ENCODE measurements around the gene TMEM98. TPM values are rescaled to one million over a fixed set of nuclear protein-coding genes. Genes with fewer than 3 reads are reported as not detected.
"Not testable (repeated sequence)": the region's sequence is repeated elsewhere in the genome, so short reads cannot be mapped to it uniquely, and the experiment has no call there.

Gene TMEM98
- total RNA-seq, 1 donor from 2014 or later, result 12.7 TPM

GRCh38 chr17:32960815-32961214 is 32.9 kb downstream of the TMEM98 start:
- intact Hi-C loops (cut with DNase I), result no loop called here
- no peak for ATAC-seq

GRCh38 chr17:32962320-32962711 is 34.4 kb downstream of the TMEM98 start:
- DNase-seq (ENCODE audit: missing footprints), result no peak
- ATAC-seq, result no peak
- intact Hi-C loops (cut with DNase I), result no loop called here

More at GRCh38 chr17:32960815-32961214, 32.9 kb downstream of the TMEM98 start:
- no peak for DNase-seq (ENCODE audit: missing footprints)

- intact Hi-C loops (cut with DNase I), result no loop called here
- no peak for DNase-seq (ENCODE audit: missing footprints)
- ATAC-seq, result no peak
Measured at GRCh38 chr17:32964541-32964940, 36.6 kb downstream of the TMEM98 start.

GRCh38 chr17:32969231-32969630 is 41.3 kb downstream of the TMEM98 start:
- ATAC-seq; intact Hi-C loops (cut with DNase I); DNase-seq (ENCODE audit: missing footprints): not testable (repeated sequence)

- ATAC-seq (peak; percentile 34), DNase-seq (ENCODE audit: missing footprints) (no peak)
- intact Hi-C loops (cut with DNase I), result no loop called here
Measured at GRCh38 chr17:32970281-32970680, 42.3 kb downstream of the TMEM98 start.

GRCh38 chr17:32971171-32971570 is 43.2 kb downstream of the TMEM98 start:
- intact Hi-C loops (cut with DNase I), result no loop called here
- DNase-seq (ENCODE audit: missing footprints), result no peak
- no peak for ATAC-seq

- no peak for ATAC-seq
- intact Hi-C loops (cut with DNase I), result no loop called here
Measured at GRCh38 chr17:32976131-32976530, 48.2 kb downstream of the TMEM98 start.

GRCh38 chr17:32976605-32977004 is 48.7 kb downstream of the TMEM98 start:
- no peak for DNase-seq (ENCODE audit: missing footprints)
- no peak for ATAC-seq

More at GRCh38 chr17:32976131-32976530, 48.2 kb downstream of the TMEM98 start:
- DNase-seq (ENCODE audit: missing footprints), result no peak

GRCh38 chr17:32980230-32980629 is 52.3 kb downstream of the TMEM98 start:
- intact Hi-C loops (cut with DNase I), result no loop called here
- ATAC-seq (no peak), DNase-seq (ENCODE audit: missing footprints) (no peak)

More at GRCh38 chr17:32976605-32977004, 48.7 kb downstream of the TMEM98 start:
- intact Hi-C loops (cut with DNase I), result no loop called here

- DNase-seq (ENCODE audit: missing footprints); ATAC-seq; intact Hi-C loops (cut with DNase I): not testable (repeated sequence)
Measured at GRCh38 chr17:32981611-32982010, 53.7 kb downstream of the TMEM98 start.

- intact Hi-C loops (cut with DNase I), result no loop called here
- ATAC-seq (no peak), DNase-seq (ENCODE audit: missing footprints) (no peak)
Measured at GRCh38 chr17:32985050-32985756, 57.2 kb downstream of the TMEM98 start.

- ATAC-seq; DNase-seq (ENCODE audit: missing footprints); intact Hi-C loops (cut with DNase I): not testable (repeated sequence)
Measured at GRCh38 chr17:32987453-32987805, 59.5 kb downstream of the TMEM98 start.

GRCh38 chr17:32987868-32988267 is 59.9 kb downstream of the TMEM98 start:
- DNase-seq (ENCODE audit: missing footprints); intact Hi-C loops (cut with DNase I); ATAC-seq: not testable (repeated sequence)

- intact Hi-C loops (cut with DNase I), result no loop called here
- ATAC-seq (no peak), DNase-seq (ENCODE audit: missing footprints) (no peak)
Measured at GRCh38 chr17:32988481-32989101, 60.6 kb downstream of the TMEM98 start.

- DNase-seq (ENCODE audit: missing footprints), result no peak
- intact Hi-C loops (cut with DNase I), result no loop called here
- no peak for ATAC-seq
Measured at GRCh38 chr17:32992321-32993033, 64.5 kb downstream of the TMEM98 start.

- DNase-seq (ENCODE audit: missing footprints) (no peak), ATAC-seq (no peak)
- intact Hi-C loops (cut with DNase I), result no loop called here
Measured at GRCh38 chr17:32993977-32994376, 66.0 kb downstream of the TMEM98 start.
